Osteoblast (primary cell): Measurements from ENCODE around the gene RRP36. TPM values are rescaled to one million over a fixed set of nuclear protein-coding genes. Genes with fewer than 3 reads are reported as not detected.
A peak's percentile ranks its signal among the peaks of the same experiment; 100 is the strongest.
"Not testable (repeated sequence)": the region's sequence is repeated elsewhere in the genome, so short reads cannot be mapped to it uniquely, and the experiment has no call there.

ENCODE experiments used
- DNase-seq: peaks from one replicate; pipeline ENCODE4 v3.0.0; 2011; ENCODE audit warnings: low spot score, mixed read lengths; ENCODE audit not compliant: insufficient read length; ENCODE audit errors: missing footprints
- H2AFZ ChIP-seq: 2 replicates; pipeline ENCODE4 v1.6.0; 2011; ENCODE audit warnings: mild to moderate bottlenecking, low read length
- H3K27ac ChIP-seq: 2 replicates; pipeline ENCODE4 v1.5.1; 2011; ENCODE audit warnings: mild to moderate bottlenecking, low read depth, low read length, moderate library complexity
- H3K27me3 ChIP-seq: 2 replicates; pipeline ENCODE4 v1.6.0; 2012; ENCODE audit warnings: mild to moderate bottlenecking, control low read depth, inconsistent platforms, low read length, moderate library complexity; ENCODE audit not compliant: insufficient read depth
- H3K36me3 ChIP-seq: 2 replicates; pipeline ENCODE4 v1.5.1; 2011; ENCODE audit warnings: mild to moderate bottlenecking, low read length, control low read depth, moderate library complexity; ENCODE audit not compliant: insufficient read depth
- H3K4me1 ChIP-seq: 2 replicates; pipeline ENCODE4 v1.5.1; 2011; ENCODE audit warnings: mild to moderate bottlenecking, low read length, control low read depth, moderate library complexity; ENCODE audit not compliant: insufficient read depth
- H3K4me2 ChIP-seq: 2 replicates; pipeline ENCODE4 v1.6.0; 2011; ENCODE audit warnings: mild to moderate bottlenecking, low read length; ENCODE audit not compliant: insufficient read depth
- H3K4me3 ChIP-seq: fragments of 200-600 bp; sonication (generic); 3 replicates; pipeline ENCODE4 v1.5.1; 2012; ENCODE audit warnings: mild to moderate bottlenecking, low read length, inconsistent platforms; ENCODE audit not compliant: insufficient read depth
- H3K79me2 ChIP-seq: 2 replicates; pipeline ENCODE4 v1.6.0; 2012; ENCODE audit warnings: mild to moderate bottlenecking, low read length, control low read depth, inconsistent platforms; ENCODE audit not compliant: insufficient read depth
- H3K9me3 ChIP-seq: 2 replicates; pipeline ENCODE4 v1.5.1; 2011; ENCODE audit warnings: low read depth, low read length, control low read depth
- H4K20me1 ChIP-seq: 2 replicates; pipeline ENCODE4 v1.6.0; 2012; ENCODE audit warnings: mild to moderate bottlenecking, low read length, control low read depth; ENCODE audit not compliant: insufficient read depth
- total RNA-seq: library from RNA; depleted of rRNA; stranded (reverse); fragments of >200 nt; gene quantifications from 2 replicates; pipeline ENCODE4 v1.2.3, GENCODE V29; 2012
- TF ChIP-seq, protein P1 (sequence below): IDR thresholded peaks from 2 replicates; pipeline ENCODE4 v1.5.1; 2011; ENCODE audit warnings: mild to moderate bottlenecking, low read depth, low read length, moderate library complexity; ENCODE audit errors: extremely low read depth

The RRP36 gene
- total RNA-seq, 1 donor = 84.0 TPM

- H3K27me3 ChIP-seq = no peaks in the 10 kb centered on the region
- no peak overlapping the region for H3K4me2 ChIP-seq
- H3K9me3 ChIP-seq = no peaks in the 10 kb centered on the region
- H3K27ac ChIP-seq = no peak overlapping the region
- no peaks in the 10 kb centered on the region for H3K79me2 ChIP-seq
- peak; percentile 70 for DNase-seq
- no peaks in the 10 kb centered on the region for H3K4me1 ChIP-seq
- TF ChIP-seq, protein P1, sequence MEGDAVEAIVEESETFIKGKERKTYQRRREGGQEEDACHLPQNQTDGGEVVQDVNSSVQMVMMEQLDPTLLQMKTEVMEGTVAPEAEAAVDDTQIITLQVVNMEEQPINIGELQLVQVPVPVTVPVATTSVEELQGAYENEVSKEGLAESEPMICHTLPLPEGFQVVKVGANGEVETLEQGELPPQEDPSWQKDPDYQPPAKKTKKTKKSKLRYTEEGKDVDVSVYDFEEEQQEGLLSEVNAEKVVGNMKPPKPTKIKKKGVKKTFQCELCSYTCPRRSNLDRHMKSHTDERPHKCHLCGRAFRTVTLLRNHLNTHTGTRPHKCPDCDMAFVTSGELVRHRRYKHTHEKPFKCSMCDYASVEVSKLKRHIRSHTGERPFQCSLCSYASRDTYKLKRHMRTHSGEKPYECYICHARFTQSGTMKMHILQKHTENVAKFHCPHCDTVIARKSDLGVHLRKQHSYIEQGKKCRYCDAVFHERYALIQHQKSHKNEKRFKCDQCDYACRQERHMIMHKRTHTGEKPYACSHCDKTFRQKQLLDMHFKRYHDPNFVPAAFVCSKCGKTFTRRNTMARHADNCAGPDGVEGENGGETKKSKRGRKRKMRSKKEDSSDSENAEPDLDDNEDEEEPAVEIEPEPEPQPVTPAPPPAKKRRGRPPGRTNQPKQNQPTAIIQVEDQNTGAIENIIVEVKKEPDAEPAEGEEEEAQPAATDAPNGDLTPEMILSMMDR = no peak
- H4K20me1 ChIP-seq = no peaks in the 10 kb centered on the region
- H2AFZ ChIP-seq = no peak overlapping the region
- H3K4me3 ChIP-seq = no peak overlapping the region
- peaks cover 66% of the 10 kb centered on the region for H3K36me3 ChIP-seq
Observed at GRCh38 chr6:43037197-43037596, 15.8 kb downstream of the RRP36 start.

DNA sequence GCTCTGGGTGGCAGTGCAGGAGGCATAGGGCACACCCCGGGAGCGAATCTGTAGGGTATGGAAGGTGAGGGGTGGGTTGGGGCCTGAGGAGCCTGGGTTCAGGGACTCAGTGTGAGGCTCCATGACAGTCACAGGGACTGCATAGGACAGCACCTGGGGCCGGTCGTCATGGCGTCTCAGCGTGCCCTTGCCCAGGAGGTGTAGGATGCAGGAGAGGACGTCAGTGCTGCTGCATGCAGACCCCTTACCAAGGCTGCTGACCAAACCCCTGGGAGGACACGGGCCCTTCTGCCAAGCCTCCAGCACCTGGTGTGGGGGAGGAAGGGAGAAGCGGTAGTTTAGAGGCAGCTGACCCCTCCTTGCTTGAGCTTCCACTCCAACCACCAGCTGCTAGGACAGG is 16.3 kb downstream of the RRP36 start:
- Histone ChIP-seq H3K27ac (no peak overlapping the region), H2AFZ (no peak overlapping the region), H3K9me3 (no peaks in the 10 kb centered on the region), H3K79me2 (no peaks in the 10 kb centered on the region), H3K36me3 (peaks cover 68% of the 10 kb centered on the region), H3K27me3 (no peaks in the 10 kb centered on the region), H3K4me2 (no peak overlapping the region), H3K4me3 (no peak overlapping the region), H4K20me1 (no peaks in the 10 kb centered on the region), H3K4me1 (no peaks in the 10 kb centered on the region)
- TF ChIP-seq, protein P1 = no peak
- DNase-seq = peak; percentile 30

DNA sequence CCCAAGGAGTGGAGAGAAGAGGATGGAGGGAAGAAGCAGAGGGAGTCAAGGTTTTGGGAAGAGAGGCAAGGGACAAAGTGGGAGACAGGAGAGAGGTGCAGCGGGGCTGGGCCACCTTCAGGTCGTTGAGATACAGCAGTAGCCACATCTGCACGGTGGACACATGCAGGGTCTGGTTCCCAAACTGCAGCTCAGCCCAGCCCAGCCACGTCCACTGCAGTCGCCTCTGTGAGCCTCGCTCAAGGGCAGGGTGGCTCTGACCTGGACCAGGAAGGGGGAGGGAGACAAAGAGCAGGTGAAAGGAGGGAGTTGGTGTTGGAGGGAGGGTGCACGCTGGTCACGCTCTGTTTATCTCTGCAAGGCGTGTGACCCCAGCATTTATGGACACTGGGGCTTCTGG is 17.3 kb downstream of the RRP36 start:
- Histone ChIP-seq H3K9me3 (no peaks in the 10 kb centered on the region), H3K4me1 (no peaks in the 10 kb centered on the region), H4K20me1 (no peaks in the 10 kb centered on the region), H3K27me3 (no peaks in the 10 kb centered on the region), H3K4me3 (no peak overlapping the region), H3K36me3 (peaks cover 70% of the 10 kb centered on the region), H3K79me2 (no peaks in the 10 kb centered on the region), H2AFZ (no peak overlapping the region), H3K4me2 (no peak overlapping the region), H3K27ac (no peak overlapping the region)
- TF ChIP-seq, protein P1 = no peak
- DNase-seq = no peak

DNA sequence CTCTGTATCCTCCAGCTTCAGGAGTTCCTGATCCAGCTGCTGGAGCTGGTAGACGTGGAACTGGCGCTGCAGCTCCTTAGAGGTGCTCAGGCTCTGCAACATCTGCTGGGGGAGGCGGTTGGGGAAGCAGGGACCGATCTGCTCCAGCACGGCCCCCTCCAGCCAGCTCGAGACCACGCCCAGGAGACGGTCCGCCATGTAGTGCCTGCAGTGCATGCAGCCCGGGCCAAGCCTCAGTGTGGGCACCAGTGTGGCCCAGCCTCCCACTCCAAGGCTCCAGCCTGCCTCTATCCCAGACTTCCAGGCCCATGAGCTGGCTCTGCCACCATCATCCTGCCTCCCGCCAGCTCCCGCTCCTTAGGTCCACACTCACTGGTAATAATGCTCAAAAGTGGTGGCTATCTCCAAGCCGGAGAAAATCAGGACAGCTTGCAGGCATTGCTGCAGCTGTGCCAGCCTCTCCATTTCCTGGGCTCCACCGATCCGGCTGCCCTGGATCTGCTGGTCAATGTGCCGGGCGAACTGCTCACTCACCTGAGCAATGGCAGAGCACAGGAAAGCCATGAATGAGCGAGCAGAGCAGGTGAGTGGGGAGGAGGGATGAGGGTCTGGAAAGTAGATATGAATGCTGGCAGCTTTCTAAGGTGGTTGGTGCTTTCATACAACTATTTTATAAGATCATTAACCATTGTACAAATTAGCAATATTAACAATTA is 19.3 kb downstream of the RRP36 start:
- no peak overlapping the region for H3K4me3 ChIP-seq
- peaks cover 70% of the 10 kb centered on the region for H3K36me3 ChIP-seq
- no peaks in the 10 kb centered on the region for H3K79me2 ChIP-seq
- no peaks in the 10 kb centered on the region for H3K9me3 ChIP-seq
- TF ChIP-seq, protein P1 = no peak
- no peak overlapping the region for H3K27ac ChIP-seq
- peak; percentile 88 for DNase-seq
- H2AFZ ChIP-seq = no peak overlapping the region
- H3K4me2 ChIP-seq = no peak overlapping the region
- H4K20me1 ChIP-seq = no peaks in the 10 kb centered on the region
- no peaks in the 10 kb centered on the region for H3K4me1 ChIP-seq
- H3K27me3 ChIP-seq = no peaks in the 10 kb centered on the region

DNA sequence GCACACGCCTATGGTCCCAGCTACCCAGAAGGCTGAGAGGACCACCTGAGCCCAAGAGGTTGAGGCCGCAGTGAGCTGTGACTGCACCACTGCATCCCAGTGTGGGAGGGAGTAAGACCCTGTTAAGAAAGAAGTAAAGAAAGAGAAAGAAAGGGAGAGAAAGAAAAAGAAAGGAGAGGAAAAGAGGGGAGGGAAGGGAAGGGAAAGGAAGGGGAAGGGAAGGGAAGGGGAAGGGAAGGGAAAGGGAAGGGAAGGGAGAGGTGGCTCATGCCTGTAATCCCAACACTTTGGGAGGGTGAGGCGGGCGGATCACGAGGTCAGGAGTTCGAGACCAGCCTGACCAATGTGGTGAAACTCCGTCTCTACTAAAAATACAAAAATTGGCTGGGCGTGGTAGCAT is 20.1 kb downstream of the RRP36 start:
- H3K4me2 ChIP-seq, DNase-seq, H4K20me1 ChIP-seq, H3K9me3 ChIP-seq, H2AFZ ChIP-seq, H3K79me2 ChIP-seq, H3K27ac ChIP-seq, H3K4me3 ChIP-seq, H3K4me1 ChIP-seq, H3K27me3 ChIP-seq: not testable (repeated sequence)
- peaks cover 74% of the 10 kb centered on the region for H3K36me3 ChIP-seq
